ENCODE results near the gene CDH22.

DNA sequence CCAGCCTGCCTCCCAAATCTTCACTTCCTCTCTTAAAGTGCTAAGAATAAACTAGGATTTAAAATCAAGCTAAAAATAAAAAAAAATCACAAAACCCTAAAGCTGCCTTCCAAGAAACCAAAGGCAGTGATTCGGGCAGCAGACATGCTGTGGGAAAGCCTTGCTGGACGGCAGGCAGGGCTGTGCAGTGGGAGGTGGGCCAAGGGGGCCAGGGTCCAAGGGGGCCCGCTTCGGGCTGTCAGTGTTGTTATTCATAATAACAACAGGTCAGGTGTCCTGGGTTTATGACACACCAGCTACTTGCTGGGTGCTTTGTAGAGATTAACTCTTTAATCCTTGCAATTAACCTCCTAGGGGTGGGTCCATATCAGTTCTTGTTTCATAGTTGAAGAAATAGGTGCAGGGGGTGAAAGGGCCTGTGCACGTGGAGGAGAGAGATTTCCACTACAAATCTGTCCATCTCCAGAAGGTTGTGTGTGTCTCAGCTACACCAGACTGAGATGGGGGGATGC, 149.8 kb downstream of the CDH22 start:
- TF ChIP-seq, protein P1, sequence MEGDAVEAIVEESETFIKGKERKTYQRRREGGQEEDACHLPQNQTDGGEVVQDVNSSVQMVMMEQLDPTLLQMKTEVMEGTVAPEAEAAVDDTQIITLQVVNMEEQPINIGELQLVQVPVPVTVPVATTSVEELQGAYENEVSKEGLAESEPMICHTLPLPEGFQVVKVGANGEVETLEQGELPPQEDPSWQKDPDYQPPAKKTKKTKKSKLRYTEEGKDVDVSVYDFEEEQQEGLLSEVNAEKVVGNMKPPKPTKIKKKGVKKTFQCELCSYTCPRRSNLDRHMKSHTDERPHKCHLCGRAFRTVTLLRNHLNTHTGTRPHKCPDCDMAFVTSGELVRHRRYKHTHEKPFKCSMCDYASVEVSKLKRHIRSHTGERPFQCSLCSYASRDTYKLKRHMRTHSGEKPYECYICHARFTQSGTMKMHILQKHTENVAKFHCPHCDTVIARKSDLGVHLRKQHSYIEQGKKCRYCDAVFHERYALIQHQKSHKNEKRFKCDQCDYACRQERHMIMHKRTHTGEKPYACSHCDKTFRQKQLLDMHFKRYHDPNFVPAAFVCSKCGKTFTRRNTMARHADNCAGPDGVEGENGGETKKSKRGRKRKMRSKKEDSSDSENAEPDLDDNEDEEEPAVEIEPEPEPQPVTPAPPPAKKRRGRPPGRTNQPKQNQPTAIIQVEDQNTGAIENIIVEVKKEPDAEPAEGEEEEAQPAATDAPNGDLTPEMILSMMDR (IDR thresholded peaks at IDR 0.05): no peak
- TF ChIP-seq POLR2A (IDR thresholded peaks at IDR 0.05): no peak

Data from esophagus squamous epithelium (tissue), 4 donors.